ENCODE results near the gene ZNF593OS. TPM values are rescaled to one million over a fixed set of nuclear protein-coding genes. Genes with fewer than 3 reads are reported as not detected.
A peak's percentile ranks its signal among the peaks of the same experiment; 100 is the strongest.

Gene ZNF593OS
- total and polyA plus RNA-seq, 2 donors (not counting 1 experiment from before 2014, with no cell fraction given), result 0.09 TPM; not detected in 1

DNA sequence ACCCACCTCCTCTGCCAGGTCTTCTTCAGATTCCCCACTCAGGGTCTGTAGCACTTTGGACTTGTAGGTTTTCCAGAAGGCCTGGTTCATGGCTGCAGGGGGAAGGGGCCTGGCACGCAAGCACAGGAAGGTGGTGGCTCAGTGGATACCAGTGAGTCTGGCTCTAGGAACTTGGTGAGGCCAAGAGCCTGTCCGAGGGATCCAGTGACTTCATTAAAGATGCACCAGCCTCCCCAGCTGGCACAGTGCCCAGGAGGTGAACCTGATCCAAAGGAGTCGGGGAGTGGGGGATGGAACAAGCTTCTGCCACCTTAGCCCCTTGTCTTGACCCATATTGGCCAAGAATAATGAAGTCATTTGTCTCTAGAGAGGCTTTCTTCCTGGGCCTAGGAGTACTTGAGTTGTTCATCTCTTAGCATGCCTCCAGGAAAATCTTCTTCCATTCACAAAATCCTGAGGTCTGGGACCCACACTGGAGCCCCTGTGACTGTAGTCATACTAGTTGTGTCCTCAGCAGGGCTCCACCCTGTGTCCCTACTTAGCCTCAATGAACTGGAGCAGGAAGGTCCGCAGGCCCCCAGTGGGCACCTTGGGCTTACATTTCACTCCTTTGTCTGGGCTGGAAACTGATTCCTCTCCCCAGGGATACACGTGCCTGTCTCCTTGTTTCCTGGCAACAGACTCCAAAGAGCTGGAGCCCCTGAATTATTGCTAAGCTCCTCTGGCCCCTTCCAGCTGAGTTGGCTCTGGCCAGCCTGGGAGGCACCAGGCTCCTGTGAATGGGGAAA lies 3.0 kb downstream of the ZNF593OS start, which contains the start of gene C1orf232:
TSS of gene C1orf232 (minus strand) at position 554 of the 788 bp plus-strand sequence. CDS start at position 90, 464 bp downstream.
- Mint-ChIP-seq H3K4me3 (peak within 1 kb of the TSS; percentile 93), H3K4me1 (peaks cover 22% of the 10 kb centered on the region), H3K9me3 (ENCODE audit: insufficient read depth) (no peaks in the 10 kb centered on the region), H3K27me3 (peaks cover 2% of the 10 kb centered on the region), H3K27ac (peak within 1 kb of the TSS; percentile 85)
- no peaks in the 10 kb centered on the region for H4K20me1 ChIP-seq (ENCODE audit: control insufficient read depth, insufficient read depth, low read length, poor library complexity, severe bottlenecking)
- H3K27me3 ChIP-seq (replicated peaks in 1 of 4; ENCODE audit: control extremely low read depth in 1 of 4, control insufficient read depth in 3 of 4, insufficient read depth in 4 of 4, low read length in 3 of 4), result peaks cover 0 to 10% (median 5%) of the 10 kb centered on the region in 4 experiments
- H3K79me2 ChIP-seq (ENCODE audit: control insufficient read depth, insufficient read depth, low read length), result peaks cover 14% of the 10 kb centered on the region
- CTCF ChIA-PET, result interaction anchor here (1.0 to 2.2 kb wide), 8 partner anchors 12 to 227 kb away, joined by 3 to 42 read pairs (median 9); no protein-coding TSS in a partner anchor
- H3K27ac ChIP-seq (ENCODE audit: low read length in 2 of 2), result peak within 1 kb of the TSS; percentile 38 to 91
- POLR2A ChIA-PET, result interaction anchor here (0.6 kb wide), 1 partner anchor 1974 kb away, joined by 3 read pairs; no protein-coding TSS in a partner anchor
- no peaks in the 10 kb centered on the region for H3K9me3 ChIP-seq (ENCODE audit: control extremely low read depth in 1 of 3, control insufficient read depth in 2 of 3, insufficient read depth in 1 of 3, low read length in 2 of 3)
- intact Hi-C loops (cut with micrococcal nuclease), result loop anchor here (1.0 kb wide), 5 partner anchors 57 to 264 kb away; partner anchors contain the start of genes CEP85, DHDDS and PDIK1L
- no peak for ATAC-seq (ENCODE audit: low read depth)
- no peaks in the 10 kb centered on the region for H3K36me3 ChIP-seq (replicated peaks in 1 of 2; ENCODE audit: control extremely low read depth in 1 of 2, control insufficient read depth in 1 of 2, extremely low read depth in 1 of 2, insufficient read depth in 2 of 2, low read length in 1 of 2)
- H2AFZ ChIP-seq (ENCODE audit: insufficient read depth, low read depth, low read length, poor library complexity, severe bottlenecking), result peak within 1 kb of the TSS; percentile 94
- H3K4me1 ChIP-seq (ENCODE audit: control insufficient read depth in 2 of 2, insufficient read depth in 2 of 2, low read length in 2 of 2), result peaks cover 16 to 24% of the 10 kb centered on the region in 2 donors
- TF ChIP-seq, protein P1, sequence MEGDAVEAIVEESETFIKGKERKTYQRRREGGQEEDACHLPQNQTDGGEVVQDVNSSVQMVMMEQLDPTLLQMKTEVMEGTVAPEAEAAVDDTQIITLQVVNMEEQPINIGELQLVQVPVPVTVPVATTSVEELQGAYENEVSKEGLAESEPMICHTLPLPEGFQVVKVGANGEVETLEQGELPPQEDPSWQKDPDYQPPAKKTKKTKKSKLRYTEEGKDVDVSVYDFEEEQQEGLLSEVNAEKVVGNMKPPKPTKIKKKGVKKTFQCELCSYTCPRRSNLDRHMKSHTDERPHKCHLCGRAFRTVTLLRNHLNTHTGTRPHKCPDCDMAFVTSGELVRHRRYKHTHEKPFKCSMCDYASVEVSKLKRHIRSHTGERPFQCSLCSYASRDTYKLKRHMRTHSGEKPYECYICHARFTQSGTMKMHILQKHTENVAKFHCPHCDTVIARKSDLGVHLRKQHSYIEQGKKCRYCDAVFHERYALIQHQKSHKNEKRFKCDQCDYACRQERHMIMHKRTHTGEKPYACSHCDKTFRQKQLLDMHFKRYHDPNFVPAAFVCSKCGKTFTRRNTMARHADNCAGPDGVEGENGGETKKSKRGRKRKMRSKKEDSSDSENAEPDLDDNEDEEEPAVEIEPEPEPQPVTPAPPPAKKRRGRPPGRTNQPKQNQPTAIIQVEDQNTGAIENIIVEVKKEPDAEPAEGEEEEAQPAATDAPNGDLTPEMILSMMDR (IDR thresholded peaks at IDR 0.05), result no peak
- TF ChIP-seq EZH2 (IDR thresholded peaks at IDR 0.05; ENCODE audit: borderline replicate concordance, insufficient read depth, low read depth, low read length, poor library complexity, severe bottlenecking), result no peak
- H3K9ac ChIP-seq (ENCODE audit: low read length), result peak within 1 kb of the TSS; percentile 96
- DNase-seq, result peak; percentile 24
- H3K4me2 ChIP-seq (replicated peaks; ENCODE audit: low read depth, low read length, poor library complexity, severe bottlenecking), result peak within 1 kb of the TSS; percentile 95
- WGBS (ENCODE audit: insufficient coverage), result 93% methylated on average over 4 of the region's 5 CpGs
- H3K4me3 ChIP-seq (ENCODE audit: control extremely low read depth in 1 of 5, extremely low read depth in 1 of 5, insufficient read depth in 1 of 5, low read depth in 2 of 5, low read length in 4 of 5), result peak within 1 kb of the TSS; percentile 58 to 94 (median 86)
